ENCODE measurements around the gene ZNF385A. TPM values are rescaled to one million over a fixed set of nuclear protein-coding genes. Genes with fewer than 3 reads are reported as not detected.
A peak's percentile ranks its signal among the peaks of the same experiment; 100 is the strongest.

Gene ZNF385A
- total and polyA plus RNA-seq, 2 of the 13 experiments (the other 11 are each of a cell fraction or from before 2014, with no cell fraction given): 0.44 to 0.67 TPM

DNA sequence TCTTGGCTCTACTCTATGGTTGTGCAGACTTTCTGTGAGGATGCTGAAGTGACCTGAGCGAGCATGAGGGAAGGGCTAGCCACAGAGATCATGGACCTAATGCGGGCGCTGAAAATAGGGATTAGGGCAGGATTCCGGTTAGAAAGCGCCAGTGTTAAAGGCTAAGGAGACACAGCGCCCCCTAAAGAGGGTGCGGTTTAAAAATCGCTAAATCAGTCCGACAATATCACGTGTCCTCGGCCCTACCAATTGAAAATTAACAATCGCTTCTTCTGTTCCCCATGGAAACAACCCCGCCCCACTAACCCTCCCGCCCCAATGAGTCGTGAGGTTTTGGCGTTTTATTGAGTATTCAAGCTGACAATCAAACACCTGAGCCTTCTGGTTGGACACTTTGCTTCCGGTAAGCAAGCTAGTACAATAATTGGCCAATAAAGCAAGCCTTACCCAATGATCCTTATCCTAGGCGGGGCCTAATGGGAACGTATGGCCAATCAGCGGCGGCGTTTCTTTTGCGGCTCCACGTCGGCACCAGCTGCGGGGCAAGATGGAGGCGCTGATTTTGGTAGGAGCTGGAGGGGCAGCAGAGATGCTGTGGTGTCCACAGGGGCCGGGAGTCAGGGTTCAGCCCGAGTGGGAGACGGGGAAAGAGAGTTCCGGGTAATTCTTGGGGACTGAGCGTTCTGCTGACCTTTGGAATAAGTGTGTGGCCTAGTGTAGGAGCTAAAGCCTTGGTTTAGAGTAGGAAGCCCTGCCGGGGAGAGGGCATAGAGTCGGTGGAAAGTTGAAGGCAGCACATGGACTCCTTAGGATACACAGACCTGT lies 59.7 kb downstream of the ZNF385A start, which contains the start of gene COPZ1 (continued):
- TF ChIP-seq ZNF281 (CRISPR knock-in tag; IDR thresholded peaks at IDR 0.05; ENCODE audit: borderline replicate concordance) (no peak), REL (CRISPR knock-in tag; conservative IDR thresholded peaks at IDR 0.05) (no peak), ATF6 (CRISPR knock-in tag; conservative IDR thresholded peaks at IDR 0.05) (no peak), ZNF274 (CRISPR knock-in tag; IDR thresholded peaks at IDR 0.05) (no peak; the same call in 1 of the 2 replicates), ETV5 (CRISPR knock-in tag; IDR thresholded peaks at IDR 0.05; ENCODE audit: borderline replicate concordance) (peak; percentile 58; the same call in 1 of the 2 replicates), SP1 (IDR thresholded peaks at IDR 0.05) (no peak; the same call in 1 of the 2 replicates), SP1 (CRISPR knock-in tag; IDR thresholded peaks at IDR 0.05) (peak; percentile 74), ELK4 (CRISPR knock-in tag; IDR thresholded peaks at IDR 0.05; ENCODE audit: borderline replicate concordance) (no peak), SMAD1 (CRISPR knock-in tag; IDR thresholded peaks at IDR 0.05; ENCODE audit: borderline replicate concordance, low read depth) (no peak), ZNF3 (CRISPR knock-in tag; IDR thresholded peaks at IDR 0.05) (no peak), HNF4A (CRISPR knock-in tag; IDR thresholded peaks at IDR 0.05) (no peak), ZFP37 (CRISPR knock-in tag; IDR thresholded peaks at IDR 0.05; ENCODE audit: borderline replicate concordance) (no peak), IKZF5 (CRISPR knock-in tag; IDR thresholded peaks at IDR 0.05) (0 out of 2 replicates have a peak, but pooled peaks have one; percentile 20)
- TF ChIP-seq, protein P1, sequence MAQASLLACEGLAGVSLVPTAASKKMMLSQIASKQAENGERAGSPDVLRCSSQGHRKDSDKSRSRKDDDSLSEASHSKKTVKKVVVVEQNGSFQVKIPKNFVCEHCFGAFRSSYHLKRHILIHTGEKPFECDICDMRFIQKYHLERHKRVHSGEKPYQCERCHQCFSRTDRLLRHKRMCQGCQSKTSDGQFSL (CRISPR knock-in tag; IDR thresholded peaks at IDR 0.05): 0 out of 2 replicates have a peak, but pooled peaks have one; percentile 44
- TF ChIP-seq, protein P2, sequence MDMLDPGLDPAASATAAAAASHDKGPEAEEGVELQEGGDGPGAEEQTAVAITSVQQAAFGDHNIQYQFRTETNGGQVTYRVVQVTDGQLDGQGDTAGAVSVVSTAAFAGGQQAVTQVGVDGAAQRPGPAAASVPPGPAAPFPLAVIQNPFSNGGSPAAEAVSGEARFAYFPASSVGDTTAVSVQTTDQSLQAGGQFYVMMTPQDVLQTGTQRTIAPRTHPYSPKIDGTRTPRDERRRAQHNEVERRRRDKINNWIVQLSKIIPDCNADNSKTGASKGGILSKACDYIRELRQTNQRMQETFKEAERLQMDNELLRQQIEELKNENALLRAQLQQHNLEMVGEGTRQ (IDR thresholded peaks at IDR 0.05; ENCODE audit: low read depth, low read length): peak; percentile 84
- TF ChIP-seq, protein P2 (CRISPR knock-in tag; IDR thresholded peaks at IDR 0.05; ENCODE audit: borderline replicate concordance): peak; percentile 86; the same call in 1 of the 2 replicates
- TF ChIP-seq, protein P3, sequence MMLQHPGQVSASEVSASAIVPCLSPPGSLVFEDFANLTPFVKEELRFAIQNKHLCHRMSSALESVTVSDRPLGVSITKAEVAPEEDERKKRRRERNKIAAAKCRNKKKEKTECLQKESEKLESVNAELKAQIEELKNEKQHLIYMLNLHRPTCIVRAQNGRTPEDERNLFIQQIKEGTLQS (CRISPR knock-in tag; IDR thresholded peaks at IDR 0.05): no peak

Measured in HepG2 (cell line).